ENCODE measurements around the gene PRKCE. TPM values are rescaled to one million over a fixed set of nuclear protein-coding genes. Genes with fewer than 3 reads are reported as not detected.

PRKCE gene
- total and polyA plus RNA-seq, 2 of the 8 experiments (the other 6 are each of a cell fraction or from before 2014, with no cell fraction given) = 0.54 to 2.1 TPM

DNA sequence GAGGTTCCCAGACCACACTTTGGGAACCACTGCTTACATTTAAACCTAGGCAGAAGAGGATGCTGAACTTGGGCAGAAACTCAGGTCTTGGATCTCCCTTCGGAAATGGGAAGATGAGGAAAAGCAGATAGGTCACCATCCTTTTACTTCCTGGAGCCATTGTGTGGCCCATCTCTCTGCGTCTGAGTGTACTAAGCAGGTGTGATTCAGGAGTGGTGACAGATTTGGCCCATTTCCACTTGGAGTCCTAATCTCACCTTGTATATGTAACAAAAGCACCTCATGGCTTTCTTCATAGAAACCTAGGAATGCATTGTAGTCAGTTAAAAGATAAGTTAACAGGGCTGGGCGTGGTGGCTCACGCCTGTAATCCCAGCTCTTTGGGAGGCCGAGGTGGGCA is 71.0 kb downstream of the PRKCE start (continued):
- TF ChIP-seq, protein P1, sequence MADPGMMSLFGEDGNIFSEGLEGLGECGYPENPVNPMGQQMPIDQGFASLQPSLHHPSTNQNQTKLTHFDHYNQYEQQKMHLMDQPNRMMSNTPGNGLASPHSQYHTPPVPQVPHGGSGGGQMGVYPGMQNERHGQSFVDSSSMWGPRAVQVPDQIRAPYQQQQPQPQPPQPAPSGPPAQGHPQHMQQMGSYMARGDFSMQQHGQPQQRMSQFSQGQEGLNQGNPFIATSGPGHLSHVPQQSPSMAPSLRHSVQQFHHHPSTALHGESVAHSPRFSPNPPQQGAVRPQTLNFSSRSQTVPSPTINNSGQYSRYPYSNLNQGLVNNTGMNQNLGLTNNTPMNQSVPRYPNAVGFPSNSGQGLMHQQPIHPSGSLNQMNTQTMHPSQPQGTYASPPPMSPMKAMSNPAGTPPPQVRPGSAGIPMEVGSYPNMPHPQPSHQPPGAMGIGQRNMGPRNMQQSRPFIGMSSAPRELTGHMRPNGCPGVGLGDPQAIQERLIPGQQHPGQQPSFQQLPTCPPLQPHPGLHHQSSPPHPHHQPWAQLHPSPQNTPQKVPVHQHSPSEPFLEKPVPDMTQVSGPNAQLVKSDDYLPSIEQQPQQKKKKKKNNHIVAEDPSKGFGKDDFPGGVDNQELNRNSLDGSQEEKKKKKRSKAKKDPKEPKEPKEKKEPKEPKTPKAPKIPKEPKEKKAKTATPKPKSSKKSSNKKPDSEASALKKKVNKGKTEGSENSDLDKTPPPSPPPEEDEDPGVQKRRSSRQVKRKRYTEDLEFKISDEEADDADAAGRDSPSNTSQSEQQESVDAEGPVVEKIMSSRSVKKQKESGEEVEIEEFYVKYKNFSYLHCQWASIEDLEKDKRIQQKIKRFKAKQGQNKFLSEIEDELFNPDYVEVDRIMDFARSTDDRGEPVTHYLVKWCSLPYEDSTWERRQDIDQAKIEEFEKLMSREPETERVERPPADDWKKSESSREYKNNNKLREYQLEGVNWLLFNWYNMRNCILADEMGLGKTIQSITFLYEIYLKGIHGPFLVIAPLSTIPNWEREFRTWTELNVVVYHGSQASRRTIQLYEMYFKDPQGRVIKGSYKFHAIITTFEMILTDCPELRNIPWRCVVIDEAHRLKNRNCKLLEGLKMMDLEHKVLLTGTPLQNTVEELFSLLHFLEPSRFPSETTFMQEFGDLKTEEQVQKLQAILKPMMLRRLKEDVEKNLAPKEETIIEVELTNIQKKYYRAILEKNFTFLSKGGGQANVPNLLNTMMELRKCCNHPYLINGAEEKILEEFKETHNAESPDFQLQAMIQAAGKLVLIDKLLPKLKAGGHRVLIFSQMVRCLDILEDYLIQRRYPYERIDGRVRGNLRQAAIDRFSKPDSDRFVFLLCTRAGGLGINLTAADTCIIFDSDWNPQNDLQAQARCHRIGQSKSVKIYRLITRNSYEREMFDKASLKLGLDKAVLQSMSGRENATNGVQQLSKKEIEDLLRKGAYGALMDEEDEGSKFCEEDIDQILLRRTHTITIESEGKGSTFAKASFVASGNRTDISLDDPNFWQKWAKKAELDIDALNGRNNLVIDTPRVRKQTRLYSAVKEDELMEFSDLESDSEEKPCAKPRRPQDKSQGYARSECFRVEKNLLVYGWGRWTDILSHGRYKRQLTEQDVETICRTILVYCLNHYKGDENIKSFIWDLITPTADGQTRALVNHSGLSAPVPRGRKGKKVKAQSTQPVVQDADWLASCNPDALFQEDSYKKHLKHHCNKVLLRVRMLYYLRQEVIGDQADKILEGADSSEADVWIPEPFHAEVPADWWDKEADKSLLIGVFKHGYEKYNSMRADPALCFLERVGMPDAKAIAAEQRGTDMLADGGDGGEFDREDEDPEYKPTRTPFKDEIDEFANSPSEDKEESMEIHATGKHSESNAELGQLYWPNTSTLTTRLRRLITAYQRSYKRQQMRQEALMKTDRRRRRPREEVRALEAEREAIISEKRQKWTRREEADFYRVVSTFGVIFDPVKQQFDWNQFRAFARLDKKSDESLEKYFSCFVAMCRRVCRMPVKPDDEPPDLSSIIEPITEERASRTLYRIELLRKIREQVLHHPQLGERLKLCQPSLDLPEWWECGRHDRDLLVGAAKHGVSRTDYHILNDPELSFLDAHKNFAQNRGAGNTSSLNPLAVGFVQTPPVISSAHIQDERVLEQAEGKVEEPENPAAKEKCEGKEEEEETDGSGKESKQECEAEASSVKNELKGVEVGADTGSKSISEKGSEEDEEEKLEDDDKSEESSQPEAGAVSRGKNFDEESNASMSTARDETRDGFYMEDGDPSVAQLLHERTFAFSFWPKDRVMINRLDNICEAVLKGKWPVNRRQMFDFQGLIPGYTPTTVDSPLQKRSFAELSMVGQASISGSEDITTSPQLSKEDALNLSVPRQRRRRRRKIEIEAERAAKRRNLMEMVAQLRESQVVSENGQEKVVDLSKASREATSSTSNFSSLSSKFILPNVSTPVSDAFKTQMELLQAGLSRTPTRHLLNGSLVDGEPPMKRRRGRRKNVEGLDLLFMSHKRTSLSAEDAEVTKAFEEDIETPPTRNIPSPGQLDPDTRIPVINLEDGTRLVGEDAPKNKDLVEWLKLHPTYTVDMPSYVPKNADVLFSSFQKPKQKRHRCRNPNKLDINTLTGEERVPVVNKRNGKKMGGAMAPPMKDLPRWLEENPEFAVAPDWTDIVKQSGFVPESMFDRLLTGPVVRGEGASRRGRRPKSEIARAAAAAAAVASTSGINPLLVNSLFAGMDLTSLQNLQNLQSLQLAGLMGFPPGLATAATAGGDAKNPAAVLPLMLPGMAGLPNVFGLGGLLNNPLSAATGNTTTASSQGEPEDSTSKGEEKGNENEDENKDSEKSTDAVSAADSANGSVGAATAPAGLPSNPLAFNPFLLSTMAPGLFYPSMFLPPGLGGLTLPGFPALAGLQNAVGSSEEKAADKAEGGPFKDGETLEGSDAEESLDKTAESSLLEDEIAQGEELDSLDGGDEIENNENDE (IDR thresholded peaks at IDR 0.05; ENCODE audit: insufficient replicate concordance, low read length) = no peak
- TF ChIP-seq EP300 (IDR thresholded peaks at IDR 0.05; ENCODE audit: borderline replicate concordance in 1 of 2, low read depth in 2 of 2, low read length in 2 of 2) = no peak
- TF ChIP-seq ZNF274 (IDR thresholded peaks at IDR 0.05; ENCODE audit: borderline replicate concordance, extremely low read depth, low read length) = no peak
- TF ChIP-seq SP1 (IDR thresholded peaks at IDR 0.05; ENCODE audit: low read depth, low read length) = no peak
- no peak for TF ChIP-seq POLR2A (IDR thresholded peaks at IDR 0.05; ENCODE audit: control extremely low read depth in 1 of 2, low read depth in 2 of 2, low read length in 2 of 2)
- TF ChIP-seq TEAD4 (IDR thresholded peaks at IDR 0.05; ENCODE audit: low read depth, low read length) = no peak
